Hepatocyte (in vitro differentiated cells): ENCODE measurements around the gene HNRNPA2B1.

Source experiments
- EZH2 ChIP-seq: fragments of 200-600 bp; sonication (generic); IDR thresholded peaks from 2 replicates; pipeline ENCODE4 v1.6.1; 2016; ENCODE audit warnings: antibody characterized with exemption, mild to moderate bottlenecking, borderline replicate concordance
- EZH2phosphoT487 ChIP-seq: fragments of 200-600 bp; sonication (generic); IDR thresholded peaks from one replicate; pipeline ENCODE4 v1.6.1; 2018; ENCODE audit warnings: antibody characterized with exemption, mild to moderate bottlenecking, low read depth, moderate library complexity; ENCODE audit not compliant: unreplicated experiment, severe bottlenecking
- TF ChIP-seq, protein P1 (sequence below): fragments of 200-600 bp; sonication (generic); IDR thresholded peaks from 2 replicates; pipeline ENCODE4 v1.5.1; 2016; ENCODE audit warnings: antibody characterized with exemption, mild to moderate bottlenecking; ENCODE audit not compliant: poor library complexity

- TF ChIP-seq, protein P1, sequence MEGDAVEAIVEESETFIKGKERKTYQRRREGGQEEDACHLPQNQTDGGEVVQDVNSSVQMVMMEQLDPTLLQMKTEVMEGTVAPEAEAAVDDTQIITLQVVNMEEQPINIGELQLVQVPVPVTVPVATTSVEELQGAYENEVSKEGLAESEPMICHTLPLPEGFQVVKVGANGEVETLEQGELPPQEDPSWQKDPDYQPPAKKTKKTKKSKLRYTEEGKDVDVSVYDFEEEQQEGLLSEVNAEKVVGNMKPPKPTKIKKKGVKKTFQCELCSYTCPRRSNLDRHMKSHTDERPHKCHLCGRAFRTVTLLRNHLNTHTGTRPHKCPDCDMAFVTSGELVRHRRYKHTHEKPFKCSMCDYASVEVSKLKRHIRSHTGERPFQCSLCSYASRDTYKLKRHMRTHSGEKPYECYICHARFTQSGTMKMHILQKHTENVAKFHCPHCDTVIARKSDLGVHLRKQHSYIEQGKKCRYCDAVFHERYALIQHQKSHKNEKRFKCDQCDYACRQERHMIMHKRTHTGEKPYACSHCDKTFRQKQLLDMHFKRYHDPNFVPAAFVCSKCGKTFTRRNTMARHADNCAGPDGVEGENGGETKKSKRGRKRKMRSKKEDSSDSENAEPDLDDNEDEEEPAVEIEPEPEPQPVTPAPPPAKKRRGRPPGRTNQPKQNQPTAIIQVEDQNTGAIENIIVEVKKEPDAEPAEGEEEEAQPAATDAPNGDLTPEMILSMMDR = no peak
- no peak for TF ChIP-seq EZH2phosphoT487
- TF ChIP-seq EZH2 = no peak
Measured at GRCh38 chr7:26143298-26144048, 57.1 kb downstream of the HNRNPA2B1 start.
